HG02623 (cell line): ENCODE measurements around the gene MC3R.
"Not testable (repeated sequence)": the region's sequence is repeated elsewhere in the genome, so short reads cannot be mapped to it uniquely, and the experiment has no call there.

Experiments used
- ATAC-seq: cut with Tn5 transposase; IDR thresholded peaks from one replicate; pipeline ENCODE4 v1.9.1; 2021; ENCODE audit warnings: moderate library complexity; ENCODE audit not compliant: unreplicated experiment

Gene MC3R

GRCh38 chr20:56247954-56248782, at the start of gene MC3R:
Gene MC3R, plus strand, starts transcription at chr20:56248732. Its CDS starts 112 bp downstream, at chr20:56248844.
- ATAC-seq = peak; percentile 71

DNA sequence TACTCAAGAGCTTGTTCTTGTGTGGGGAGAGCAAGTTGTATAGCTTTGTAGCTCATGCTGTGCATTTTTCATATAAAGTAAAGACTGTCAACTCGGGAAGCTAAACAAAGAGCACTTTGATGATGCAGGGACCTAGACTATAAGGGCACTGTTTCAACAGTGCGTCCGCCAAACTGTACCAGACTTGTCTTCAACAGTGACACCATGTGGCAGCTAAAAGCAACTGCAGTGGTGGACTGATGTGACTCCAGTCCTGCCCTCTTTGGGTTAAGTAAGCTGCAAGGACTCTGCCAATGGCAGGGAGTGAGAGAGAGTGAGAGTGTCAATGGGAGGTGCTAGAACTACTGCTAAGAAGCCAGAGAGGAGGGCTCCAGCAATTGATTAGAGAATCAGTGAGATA, 48.1 kb upstream of the MC3R start:
- no peak for ATAC-seq

- ATAC-seq = no peak
Measured at GRCh38 chr20:56202493-56203077, 45.9 kb upstream of the MC3R start.

- ATAC-seq = no peak
Measured at GRCh38 chr20:56204206-56204605, 44.3 kb upstream of the MC3R start.

DNA sequence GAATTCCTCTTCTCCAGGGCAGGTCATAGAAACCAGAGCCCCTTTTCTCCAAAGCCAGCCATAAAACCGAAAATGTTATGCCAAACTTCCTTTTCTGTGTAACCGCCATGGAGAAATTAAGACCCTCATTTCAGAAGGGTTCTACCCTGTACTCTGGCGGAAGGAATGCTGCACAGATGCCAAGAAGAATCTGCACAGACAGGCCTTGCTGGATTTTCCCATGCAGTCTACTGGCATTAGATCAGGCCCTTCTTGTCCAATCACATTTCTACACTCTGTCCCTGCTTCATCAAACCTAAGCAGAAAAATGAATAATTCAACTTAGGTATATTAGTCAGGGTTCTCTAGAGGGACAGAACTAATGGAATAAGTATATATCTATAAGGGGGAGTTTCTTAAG, 43.2 kb upstream of the MC3R start:
- ATAC-seq = no peak

DNA sequence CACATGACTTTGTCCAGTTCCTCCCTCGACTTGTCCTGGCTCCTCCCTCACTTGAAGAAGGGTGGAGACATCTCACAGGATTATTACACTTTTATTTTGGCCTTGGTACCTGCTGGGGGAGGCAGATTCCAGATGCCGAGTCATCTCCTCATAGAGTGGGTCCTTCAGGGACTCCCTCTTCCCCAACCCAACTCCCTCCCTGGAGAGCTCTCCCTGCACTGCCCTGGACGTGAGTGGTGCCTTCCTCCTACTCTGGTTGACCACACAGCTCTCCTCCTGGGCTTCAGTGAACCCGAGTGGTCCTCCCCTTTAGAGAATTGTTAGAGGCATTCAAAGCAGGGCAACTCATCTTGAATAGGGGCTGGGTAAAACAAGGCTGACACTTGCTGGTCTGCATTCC, 40.9 kb upstream of the MC3R start:
- no peak for ATAC-seq

GRCh38 chr20:56208121-56208520, 40.4 kb upstream of the MC3R start:
- no peak for ATAC-seq

GRCh38 chr20:56211051-56211450, 37.5 kb upstream of the MC3R start:
- ATAC-seq = no peak

- ATAC-seq = no peak
Measured at GRCh38 chr20:56212091-56212490, 36.4 kb upstream of the MC3R start.

GRCh38 chr20:56213321-56213720, 35.2 kb upstream of the MC3R start:
- ATAC-seq = no peak

DNA sequence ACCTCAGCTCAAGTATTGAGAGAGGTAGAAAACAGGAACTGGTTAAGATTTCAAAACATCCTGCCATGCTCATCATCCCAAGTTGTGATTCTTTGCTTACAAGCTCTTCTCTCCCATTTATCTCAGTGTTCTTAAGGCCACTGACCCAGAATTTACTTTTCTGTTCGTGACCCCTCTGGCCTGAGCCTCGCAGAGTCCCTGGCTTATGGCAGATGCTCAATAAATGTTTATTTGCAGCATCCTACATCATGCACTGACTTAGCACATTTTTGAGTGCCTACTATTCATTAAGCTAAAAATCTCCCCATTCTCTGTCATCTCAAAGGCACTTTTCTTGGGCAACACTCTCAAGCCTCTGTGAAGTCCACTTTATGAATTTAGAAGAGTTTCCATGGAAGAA, 33.4 kb upstream of the MC3R start:
- no peak for ATAC-seq

GRCh38 chr20:56217829-56218228, 30.7 kb upstream of the MC3R start:
- no peak for ATAC-seq

- ATAC-seq = not testable (repeated sequence)
Measured at GRCh38 chr20:56221186-56221585, 27.3 kb upstream of the MC3R start.

DNA sequence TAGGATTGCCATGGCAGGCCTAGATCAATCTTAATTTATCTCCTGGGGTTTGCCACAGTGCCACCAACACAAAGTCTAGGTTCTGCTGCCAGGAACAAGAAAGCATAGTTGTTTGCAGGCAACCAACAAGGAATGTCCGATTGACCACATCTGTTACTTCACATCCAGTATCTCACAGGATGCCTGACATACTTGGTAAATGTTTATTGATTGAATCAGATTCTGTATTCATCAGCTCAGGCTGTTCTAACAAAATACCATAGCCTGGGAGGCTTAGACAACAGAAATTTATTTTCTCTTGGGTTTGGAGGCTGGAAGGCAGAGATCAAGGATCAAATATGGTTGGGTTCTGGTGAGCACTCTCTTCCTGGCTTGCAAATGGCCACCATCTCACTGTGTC, 26.3 kb upstream of the MC3R start:
- ATAC-seq = no peak

GRCh38 chr20:56222945-56223344, 25.6 kb upstream of the MC3R start:
- ATAC-seq = no peak

- ATAC-seq = no peak
Measured at GRCh38 chr20:56223352-56223751, 25.2 kb upstream of the MC3R start.

GRCh38 chr20:56228021-56228420, 20.5 kb upstream of the MC3R start:
- no peak for ATAC-seq

- ATAC-seq = no peak
Measured at GRCh38 chr20:56229812-56230211, 18.7 kb upstream of the MC3R start.

GRCh38 chr20:56234110-56234509, 14.4 kb upstream of the MC3R start:
- ATAC-seq = no peak

GRCh38 chr20:56237335-56237734, 11.2 kb upstream of the MC3R start:
- no peak for ATAC-seq

GRCh38 chr20:56244259-56244658, 4.3 kb upstream of the MC3R start:
- no peak for ATAC-seq

GRCh38 chr20:56245761-56246160, 2.8 kb upstream of the MC3R start:
- no peak for ATAC-seq
